Neural progenitor cell (in vitro differentiated cells): Measurements from ENCODE around the gene JAK3. TPM values are rescaled to one million over a fixed set of nuclear protein-coding genes. Genes with fewer than 3 reads are reported as not detected.

Experiments used
- DNase-seq: peaks from one replicate; pipeline ENCODE4 v3.0.0-alpha.2; 2016; ENCODE audit warnings: low spot score
- H2AFZ ChIP-seq: fragments of 200-600 bp; sonication (generic); replicated peaks from 2 replicates; pipeline ENCODE4 v1.6.1; 2016; ENCODE audit warnings: antibody characterized with exemption
- H3F3A ChIP-seq: fragments of 200-600 bp; sonication (generic); 2 replicates; pipeline ENCODE4 v1.6.1; 2016; ENCODE audit warnings: antibody characterized with exemption, low read depth
- H3K27ac ChIP-seq: fragments of 200-600 bp; sonication (generic); 2 replicates; pipeline ENCODE4 v1.5.1; 2016; ENCODE audit warnings: mild to moderate bottlenecking
- H3K27me3 ChIP-seq: fragments of 200-600 bp; sonication (generic); 2 replicates; pipeline ENCODE4 v1.6.1; 2016; ENCODE audit warnings: mild to moderate bottlenecking, moderate library complexity
- H3K36me3 ChIP-seq: fragments of 200-600 bp; sonication (generic); 2 replicates; pipeline ENCODE4 v1.5.1; 2016
- H3K4me1 ChIP-seq: fragments of 200-600 bp; sonication (generic); 2 replicates; pipeline ENCODE4 v1.6.1; 2016; ENCODE audit warnings: mixed run types
- H3K4me2 ChIP-seq: fragments of 200-600 bp; sonication (generic); 2 replicates; pipeline ENCODE4 v1.6.1; 2016
- H3K4me3 ChIP-seq: fragments of 200-600 bp; sonication (generic); 2 replicates; pipeline ENCODE4 v1.5.1; 2016
- H3K79me2 ChIP-seq: fragments of 200-600 bp; sonication (generic); 2 replicates; pipeline ENCODE4 v1.6.1; 2016; ENCODE audit warnings: low read depth
- H3K9ac ChIP-seq: fragments of 200-600 bp; sonication (generic); 2 replicates; pipeline ENCODE4 v1.6.1; 2016
- H3K9me3 ChIP-seq: fragments of 200-600 bp; sonication (generic); 2 replicates; pipeline ENCODE4 v1.5.1; 2016; ENCODE audit warnings: low read depth
- H4K20me1 ChIP-seq: fragments of 200-600 bp; sonication (generic); 2 replicates; pipeline ENCODE4 v1.6.1; 2016; ENCODE audit warnings: low read depth
- H3K27ac Mint-ChIP-seq: 3 replicates; pipeline ENCODE4 v1.8.0; 2021; ENCODE audit warnings: mixed read lengths
- H3K27me3 Mint-ChIP-seq: 2 replicates; pipeline ENCODE4 v1.8.0; 2022; ENCODE audit warnings: low read depth, mild to moderate bottlenecking, inconsistent platforms, moderate library complexity, mixed read lengths; ENCODE audit not compliant: insufficient read depth
- H3K36me3 Mint-ChIP-seq: 3 replicates; pipeline ENCODE4 v1.8.0; 2021; ENCODE audit warnings: mixed read lengths
- H3K4me1 Mint-ChIP-seq: 3 replicates; pipeline ENCODE4 v1.8.0; 2021; ENCODE audit warnings: mixed read lengths
- H3K4me3 Mint-ChIP-seq: 3 replicates; pipeline ENCODE4 v1.8.0; 2021; ENCODE audit warnings: mild to moderate bottlenecking, moderate library complexity, mixed read lengths
- H3K9me3 Mint-ChIP-seq: 3 replicates; pipeline ENCODE4 v1.8.0; 2020; ENCODE audit warnings: mixed read lengths
- CTCF ChIP-seq: fragments of 200-600 bp; sonication (generic); IDR thresholded peaks from 2 replicates; pipeline ENCODE4 v1.5.1; 2017; ENCODE audit warnings: antibody characterized with exemption, mild to moderate bottlenecking
- EZH2 ChIP-seq: fragments of 200-600 bp; sonication (generic); IDR thresholded peaks from 2 replicates; pipeline ENCODE4 v1.6.1; 2017; ENCODE audit warnings: antibody characterized with exemption, mild to moderate bottlenecking, moderate library complexity
- EZH2phosphoT487 ChIP-seq: fragments of 200-600 bp; sonication (generic); IDR thresholded peaks from 2 replicates; pipeline ENCODE4 v1.6.1; 2017; ENCODE audit warnings: antibody characterized with exemption
- total RNA-seq: library from RNA; depleted of rRNA; stranded (reverse); fragments of >200 nt; gene quantifications from 2 replicates; pipeline ENCODE4 v1.2.3, GENCODE V29; 2015; ENCODE audit warnings: low replicate concordance

JAK3 gene
- total RNA-seq, 1 donor from 2014 or later, result 3.4 TPM

GRCh38 chr19:17871032-17871877 lies 23.5 kb upstream of the JAK3 start:
- Histone ChIP-seq H3K4me2 (no peak overlapping the region), H3K4me1 (no peaks in the 10 kb centered on the region), H3F3A (peaks cover 10% of the 10 kb centered on the region), H3K36me3 (no peaks in the 10 kb centered on the region), H3K9ac (no peak overlapping the region), H4K20me1 (no peaks in the 10 kb centered on the region), H3K9me3 (no peaks in the 10 kb centered on the region), H3K4me3 (no peak overlapping the region), H3K27me3 (peaks cover 57% of the 10 kb centered on the region), H3K79me2 (no peaks in the 10 kb centered on the region), H2AFZ (no peak overlapping the region), H3K27ac (no peak overlapping the region)
- Mint-ChIP-seq H3K9me3 (no peaks in the 10 kb centered on the region), H3K27ac (no peak overlapping the region), H3K36me3 (no peaks in the 10 kb centered on the region), H3K4me1 (peaks cover 2% of the 10 kb centered on the region), H3K27me3 (peaks cover 19% of the 10 kb centered on the region), H3K4me3 (peak overlapping the region; percentile 41)
- TF ChIP-seq EZH2phosphoT487 (no peak), CTCF (no peak), EZH2 (no peak)
- no peak for DNase-seq

DNA sequence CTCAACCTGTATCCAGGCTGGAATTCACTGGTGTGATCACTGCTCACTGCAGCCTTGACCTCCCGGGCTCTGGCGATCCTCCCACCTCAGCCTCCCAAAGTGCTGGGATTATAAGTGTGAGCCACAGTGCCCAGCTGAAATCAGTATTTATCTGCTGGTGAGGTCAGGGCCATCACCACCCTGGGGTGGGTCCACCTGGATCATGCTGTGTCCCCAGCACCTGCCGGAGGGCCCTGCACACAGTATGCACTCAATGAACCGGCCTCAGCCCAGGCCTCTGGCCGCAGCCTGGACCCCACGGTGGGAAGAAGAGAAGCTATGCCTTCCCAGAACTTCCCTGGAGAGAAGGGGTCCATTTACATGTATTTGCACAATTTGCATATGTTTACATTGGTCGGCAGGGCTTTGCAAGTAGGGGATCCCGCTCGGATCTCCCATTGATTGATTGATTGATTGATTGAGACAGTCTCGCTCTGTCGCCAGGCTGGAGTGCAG lies 21.4 kb upstream of the JAK3 start:
- Mint-ChIP-seq H3K4me3 (no peak overlapping the region), H3K9me3 (no peaks in the 10 kb centered on the region), H3K27me3 (peaks cover 18% of the 10 kb centered on the region), H3K36me3 (peaks cover 11% of the 10 kb centered on the region), H3K27ac (no peak overlapping the region), H3K4me1 (no peaks in the 10 kb centered on the region)
- no peak for TF ChIP-seq EZH2phosphoT487
- TF ChIP-seq CTCF, result no peak
- TF ChIP-seq EZH2, result no peak
- peaks cover 28% of the 10 kb centered on the region for H3F3A ChIP-seq
- H2AFZ ChIP-seq, result no peak overlapping the region
- no peak overlapping the region for H3K27ac ChIP-seq
- H3K36me3 ChIP-seq, result no peaks in the 10 kb centered on the region
- no peak overlapping the region for H3K9ac ChIP-seq
- H3K4me2 ChIP-seq, result no peak overlapping the region
- H3K79me2 ChIP-seq, result no peaks in the 10 kb centered on the region
- H3K27me3 ChIP-seq, result peaks cover 57% of the 10 kb centered on the region
- H3K9me3 ChIP-seq, result no peaks in the 10 kb centered on the region
- H3K4me3 ChIP-seq, result no peak overlapping the region
- DNase-seq, result no peak
- no peaks in the 10 kb centered on the region for H3K4me1 ChIP-seq
- H4K20me1 ChIP-seq, result peaks cover 8% of the 10 kb centered on the region

- no peak overlapping the region for H3K9ac ChIP-seq
- no peak overlapping the region for H3K4me2 ChIP-seq
- peaks cover 33% of the 10 kb centered on the region for H3F3A ChIP-seq
- no peak for DNase-seq
- no peak overlapping the region for H3K27ac ChIP-seq
- no peaks in the 10 kb centered on the region for H3K9me3 Mint-ChIP-seq
- no peak for TF ChIP-seq EZH2
- no peak for TF ChIP-seq CTCF
- TF ChIP-seq EZH2phosphoT487, result no peak
- peaks cover 54% of the 10 kb centered on the region for H3K27me3 ChIP-seq
- peaks cover 12% of the 10 kb centered on the region for H3K36me3 Mint-ChIP-seq
- H3K4me3 ChIP-seq, result no peak overlapping the region
- H3K4me1 ChIP-seq, result no peaks in the 10 kb centered on the region
- H3K36me3 ChIP-seq, result no peaks in the 10 kb centered on the region
- H3K9me3 ChIP-seq, result no peaks in the 10 kb centered on the region
- no peaks in the 10 kb centered on the region for H3K79me2 ChIP-seq
- H2AFZ ChIP-seq, result no peak overlapping the region
- no peaks in the 10 kb centered on the region for H3K4me1 Mint-ChIP-seq
- H3K4me3 Mint-ChIP-seq, result no peak overlapping the region
- peaks cover 13% of the 10 kb centered on the region for H4K20me1 ChIP-seq
- no peak overlapping the region for H3K27ac Mint-ChIP-seq
- H3K27me3 Mint-ChIP-seq, result peaks cover 18% of the 10 kb centered on the region
These were observed 20.9 kb upstream of the JAK3 start for GRCh38 chr19:17868669-17869068.
